ENCODE results near the gene CARS1.
"Not testable (repeated sequence)": the region's sequence is repeated elsewhere in the genome, so short reads cannot be mapped to it uniquely, and the experiment has no call there.

CARS1 gene

GRCh38 chr11:3089236-3090061, 32.2 kb upstream of the CARS1 start:
- DNase-seq, result no peak

DNA sequence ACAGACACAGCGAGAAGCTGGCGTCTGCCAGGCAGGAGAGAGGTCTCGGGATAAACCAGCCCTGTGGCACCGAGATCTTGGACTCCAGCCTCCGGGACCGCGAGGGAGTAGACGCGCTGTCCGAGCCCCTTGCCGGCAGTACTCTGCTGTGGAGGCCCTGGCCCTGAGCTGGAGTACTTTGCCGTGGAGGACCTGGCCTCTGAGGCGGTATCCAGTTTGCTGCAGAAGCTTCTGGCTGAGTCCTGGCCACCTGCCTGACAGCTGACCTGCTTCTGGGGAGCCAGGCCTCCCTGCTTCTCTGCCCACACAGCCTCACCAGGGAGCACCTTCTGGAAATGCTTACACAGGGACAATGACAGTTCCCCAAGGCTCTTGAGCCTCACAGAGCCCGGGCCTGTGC, 31.6 kb upstream of the CARS1 start:
- no peak for DNase-seq

DNA sequence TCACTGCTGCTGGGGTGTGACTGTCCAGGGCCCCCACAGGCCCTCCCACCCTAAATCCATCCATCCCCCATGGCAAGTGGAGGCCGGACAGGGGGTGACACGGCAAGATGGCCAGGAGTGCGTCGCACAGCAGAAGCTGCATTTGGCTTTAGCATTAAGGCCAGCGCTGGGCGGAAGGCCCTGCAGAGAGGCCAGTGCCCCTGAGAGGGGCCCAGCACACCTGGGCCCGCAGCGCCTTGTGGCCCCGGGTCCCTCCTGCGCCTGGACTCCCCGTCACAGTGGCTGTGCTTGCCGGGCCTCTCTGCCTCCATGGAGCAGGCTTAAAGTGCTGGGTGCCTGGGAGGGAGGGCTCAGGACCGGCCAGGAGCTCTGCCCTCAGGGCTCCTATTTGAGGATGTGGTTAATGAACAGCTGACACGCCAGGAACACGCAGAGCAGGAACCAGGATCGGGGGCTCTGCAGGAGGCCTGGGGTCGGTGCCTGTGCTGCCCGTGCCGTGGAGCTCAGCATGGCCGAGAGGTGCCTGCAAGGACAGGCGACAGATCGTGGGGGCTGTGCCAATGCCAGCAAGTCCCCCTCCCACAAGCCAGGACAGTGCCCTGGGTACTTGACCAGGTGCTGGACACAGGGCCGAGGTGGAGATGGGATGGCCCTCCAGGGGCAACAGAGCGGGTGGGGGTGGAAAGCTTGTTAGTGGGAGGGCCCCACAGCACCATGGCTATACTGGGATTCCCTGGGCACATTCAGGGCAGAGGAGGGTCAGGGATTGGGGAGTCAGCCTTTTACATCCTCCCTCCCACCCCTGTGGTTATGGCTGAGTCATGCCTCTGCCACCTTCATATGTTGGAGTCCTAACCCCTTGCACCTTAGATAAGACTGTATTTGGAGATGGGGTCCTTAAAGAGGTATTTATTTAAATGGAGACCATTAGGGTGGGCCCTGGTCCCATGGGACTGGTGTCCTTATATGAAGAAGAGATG, 30.9 kb upstream of the CARS1 start:
- no peak for DNase-seq

GRCh38 chr11:3087373-3087772, 30.1 kb upstream of the CARS1 start:
- no peak for DNase-seq

GRCh38 chr11:3086671-3087150, 29.5 kb upstream of the CARS1 start:
- no peak for DNase-seq

GRCh38 chr11:3086114-3086513, 28.9 kb upstream of the CARS1 start:
- no peak for DNase-seq

DNA sequence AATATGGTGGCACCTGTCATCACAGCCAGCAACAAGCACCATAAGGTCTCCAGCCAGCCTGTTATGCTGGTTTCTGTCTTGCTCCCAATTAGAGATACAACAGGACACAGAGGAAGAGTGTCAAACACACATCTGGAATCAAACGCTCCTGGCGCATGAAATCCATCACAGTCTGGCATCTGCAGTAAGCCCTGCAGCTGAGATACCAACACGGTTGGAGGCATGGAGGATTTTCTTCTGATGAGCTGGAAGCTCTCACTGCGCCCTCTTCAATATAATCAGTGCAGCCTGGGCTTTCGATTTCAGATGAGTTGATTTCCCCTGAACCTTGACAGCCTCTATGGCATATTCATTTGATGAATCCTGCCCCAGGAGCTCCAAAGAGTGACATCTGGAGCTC, 27.8 kb upstream of the CARS1 start:
- no peak for DNase-seq

DNA sequence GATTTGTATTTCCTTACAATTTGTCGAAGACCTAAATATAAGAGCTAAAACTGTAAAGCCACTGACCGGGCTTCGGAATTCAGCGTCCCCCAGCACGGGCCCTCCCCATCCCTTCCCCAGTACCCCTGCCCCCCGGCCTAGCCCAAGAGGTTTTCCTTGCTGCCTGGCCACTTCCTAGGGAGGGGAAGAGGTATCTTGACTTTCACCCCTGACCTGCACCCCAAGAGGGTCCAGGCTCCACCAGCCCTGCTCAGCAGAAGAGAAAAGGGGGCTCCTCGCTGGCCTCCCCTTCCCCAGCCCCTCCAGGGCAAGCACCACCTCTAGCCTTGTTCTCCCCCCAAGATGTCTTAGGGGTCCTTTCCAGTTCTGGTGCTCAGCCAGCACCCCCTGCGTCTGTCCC, 26.1 kb upstream of the CARS1 start:
- no peak for DNase-seq

GRCh38 chr11:3081386-3081751, 24.1 kb upstream of the CARS1 start:
- no peak for DNase-seq

DNA sequence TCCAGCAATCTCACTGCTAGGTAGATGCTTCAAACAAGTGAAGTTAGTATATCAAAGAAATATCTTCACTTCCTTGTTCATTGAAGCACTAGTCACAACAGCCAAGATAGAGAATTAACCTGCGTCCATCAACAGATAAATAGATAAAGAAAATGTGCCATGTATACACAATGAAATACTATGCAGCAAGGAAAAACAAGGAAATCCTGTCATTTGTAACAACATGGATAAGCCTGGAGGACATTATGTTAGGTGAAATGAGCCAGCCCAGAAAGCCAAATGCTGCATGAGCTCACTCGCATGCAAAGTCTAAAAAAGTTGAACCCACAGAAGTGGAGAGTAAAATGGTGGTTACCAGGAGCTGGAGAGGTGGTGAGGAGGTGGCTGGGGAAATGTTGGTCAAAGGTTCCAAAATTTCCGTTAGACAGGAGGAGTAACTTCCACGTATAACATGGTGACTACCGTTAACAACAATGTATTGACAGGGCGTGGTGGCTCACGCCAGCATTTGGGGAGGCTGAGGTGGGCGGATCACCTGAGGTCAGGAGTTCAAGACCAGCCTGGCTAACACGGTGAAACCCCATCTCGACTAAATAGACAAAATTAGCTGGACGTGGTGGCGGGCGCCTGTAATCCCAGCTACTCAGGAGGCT, 23.6 kb upstream of the CARS1 start:
- DNase-seq, result no peak

GRCh38 chr11:3080104-3080503, 22.9 kb upstream of the CARS1 start:
- DNase-seq, result no peak

DNA sequence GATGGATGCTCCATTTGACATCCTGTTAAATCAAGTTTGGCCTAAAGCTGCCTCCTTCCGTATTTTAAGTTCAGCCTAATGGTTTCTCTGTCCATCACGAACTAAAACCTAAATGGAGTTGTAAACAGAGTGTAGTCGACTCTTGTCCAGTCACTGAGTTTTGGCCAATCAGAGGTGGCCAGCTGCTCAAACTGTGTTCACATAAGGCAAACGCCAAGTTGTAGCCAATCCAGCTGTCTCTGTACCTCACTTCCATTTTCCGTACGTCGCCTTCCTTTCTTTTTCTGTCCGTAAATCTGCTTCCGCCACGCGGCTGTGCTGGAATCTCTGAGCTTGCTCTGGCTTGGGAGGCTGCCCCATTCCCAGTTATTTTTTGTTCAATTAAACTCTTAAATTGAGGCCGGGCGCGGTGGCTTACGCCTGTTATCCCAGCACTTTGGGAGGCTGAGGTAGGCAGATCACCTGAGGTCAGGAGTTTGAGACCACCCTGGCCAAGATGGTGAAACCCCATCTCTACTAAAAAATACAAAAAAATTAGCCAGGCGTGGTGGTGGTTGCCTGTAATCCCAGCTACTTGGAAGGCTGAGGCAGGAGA, 20.7 kb upstream of the CARS1 start:
- no peak for DNase-seq

DNA sequence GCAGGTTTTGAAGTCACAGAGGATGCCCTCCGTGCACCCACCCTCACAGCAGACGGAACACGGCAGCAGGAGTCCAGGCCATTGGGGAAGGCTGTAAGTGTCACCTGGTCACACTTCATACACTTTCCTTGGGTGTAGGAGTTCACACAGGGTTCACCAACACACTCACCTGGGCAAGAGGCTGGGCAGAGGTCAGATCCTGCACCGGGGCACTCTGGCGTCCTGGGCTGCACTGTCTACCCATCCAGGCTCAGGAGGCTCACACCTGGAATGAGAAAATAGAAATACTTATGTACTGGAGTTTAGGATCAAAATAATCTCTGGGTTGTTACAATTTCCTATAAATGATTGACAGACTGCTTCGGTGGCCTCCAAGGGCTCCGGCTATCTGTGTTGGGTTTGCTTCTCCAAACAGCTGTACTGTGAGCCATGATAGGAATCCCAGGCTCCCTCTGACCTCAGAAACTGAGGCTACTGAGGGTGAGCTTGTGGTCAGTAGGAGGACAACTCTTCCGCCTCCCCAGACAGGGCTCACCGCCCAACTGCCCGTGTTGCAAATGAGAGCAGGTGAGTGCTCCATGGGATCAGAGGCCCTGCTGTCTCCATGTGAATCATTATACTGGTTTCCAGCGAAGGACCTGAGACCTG, 20.1 kb upstream of the CARS1 start:
- no peak for DNase-seq

GRCh38 chr11:3074912-3075589, 17.8 kb upstream of the CARS1 start:
- no peak for DNase-seq

DNA sequence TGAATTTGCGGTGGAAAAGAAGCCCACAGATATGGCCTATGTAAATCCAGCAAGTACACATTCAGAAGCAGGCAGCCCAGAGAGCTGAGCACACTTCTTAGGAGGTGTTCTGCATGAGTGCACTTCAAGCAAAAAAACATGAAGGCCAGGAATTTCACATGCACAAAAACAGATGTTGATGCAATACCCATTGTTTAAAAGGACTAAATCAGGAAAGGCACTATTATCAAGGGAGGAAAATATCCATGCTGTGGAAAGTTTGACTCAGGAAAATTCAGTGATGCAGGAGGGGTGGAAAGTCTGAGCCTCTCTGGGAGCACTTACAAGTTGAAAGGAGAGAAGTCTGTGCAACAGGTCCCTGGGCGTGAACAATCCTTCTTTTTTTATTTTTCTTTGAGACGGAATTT, 15.8 kb upstream of the CARS1 start:
- no peak for DNase-seq

GRCh38 chr11:3069425-3069824, 12.2 kb upstream of the CARS1 start:
- no peak for DNase-seq

GRCh38 chr11:3066308-3066707, 9.1 kb upstream of the CARS1 start:
- not testable (repeated sequence) for DNase-seq

DNA sequence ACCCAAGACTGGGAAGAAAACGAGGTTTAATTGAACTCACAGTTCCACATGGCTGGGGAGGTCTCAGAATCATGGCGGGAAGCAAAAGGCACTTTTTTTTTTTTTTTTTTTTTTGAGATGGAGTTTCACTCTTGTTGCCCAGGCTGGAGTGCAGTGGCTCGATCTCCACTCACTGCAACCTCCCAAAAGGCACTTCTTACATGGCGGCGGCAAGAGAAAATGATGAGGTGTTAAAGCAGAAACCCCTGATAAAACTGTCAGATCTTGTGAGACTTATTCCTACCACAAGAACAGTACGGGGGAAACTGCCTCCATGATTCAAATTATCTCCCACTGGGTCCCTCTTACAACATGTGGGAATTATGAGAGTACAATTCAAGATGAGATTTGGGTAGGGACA, 7.5 kb upstream of the CARS1 start:
- not testable (repeated sequence) for DNase-seq

DNA sequence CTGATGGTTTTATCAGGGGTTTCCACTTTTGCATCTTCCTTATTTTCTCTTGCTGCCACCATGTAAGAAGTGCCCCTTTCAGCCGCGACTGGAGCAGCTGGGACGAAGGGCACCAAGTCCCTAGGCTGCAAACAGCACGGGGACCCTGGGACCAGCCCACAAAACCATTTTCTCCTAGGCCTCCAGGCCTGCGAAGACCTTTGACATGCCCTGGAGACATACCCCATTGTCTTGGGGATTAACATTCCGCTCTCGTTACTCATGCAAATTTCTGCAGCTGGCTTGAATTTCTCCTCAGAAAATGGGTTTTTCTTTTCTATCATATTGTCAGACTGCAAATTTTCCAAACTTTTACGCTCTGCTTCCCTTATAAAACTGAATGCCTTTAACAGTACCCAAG, 6.7 kb upstream of the CARS1 start:
- DNase-seq, result not testable (repeated sequence)

GRCh38 chr11:3063432-3063831, 6.2 kb upstream of the CARS1 start:
- DNase-seq, result not testable (repeated sequence)

- DNase-seq, result no peak
Observed at GRCh38 chr11:3060436-3061025, 3.3 kb upstream of the CARS1 start.
